Measurements from ENCODE around the gene FOXF1.

DNA sequence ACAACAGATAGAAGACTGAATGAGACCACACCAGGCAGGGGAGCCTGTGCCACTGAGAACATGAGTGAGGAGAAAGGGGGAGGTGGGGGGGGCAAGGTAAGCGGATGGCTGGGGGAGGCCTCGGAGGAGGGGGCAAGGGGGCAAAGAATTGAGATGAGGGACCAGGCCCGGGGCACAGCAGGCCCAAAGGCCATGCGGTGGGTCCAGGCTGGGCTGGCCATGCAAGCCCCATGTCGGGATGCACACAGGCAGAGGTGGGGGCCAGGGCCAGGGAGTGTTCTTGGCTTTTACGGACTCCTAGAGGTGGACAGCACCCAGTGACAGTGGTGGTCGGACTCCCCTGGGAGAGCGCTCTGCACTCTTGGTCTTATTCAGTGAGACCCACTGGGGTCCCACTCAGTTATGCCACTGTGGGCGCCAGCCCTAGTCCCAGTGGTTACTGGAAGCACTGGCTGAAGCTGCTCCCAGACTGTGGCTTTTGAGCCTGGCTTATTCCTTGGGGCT is 49.5 kb downstream of the FOXF1 start:
- TF ChIP-seq CTCF (conservative IDR thresholded peaks at IDR 0.05 in 1 of 2, IDR thresholded peaks at IDR 0.05 in 1 of 2; ENCODE audit: low read depth in 1 of 2, low read length in 2 of 2) (no peak), EZH2 (IDR thresholded peaks at IDR 0.05; ENCODE audit: low read length, missing control alignments) (no peak)
